Measurements from ENCODE around the gene DBP. TPM values are rescaled to one million over a fixed set of nuclear protein-coding genes. Genes with fewer than 3 reads are reported as not detected.

DBP gene
- total and polyA plus RNA-seq, 2 of the 13 experiments (the other 11 are each of a cell fraction or from before 2014, with no cell fraction given), result 1.7 to 5.8 TPM

DNA sequence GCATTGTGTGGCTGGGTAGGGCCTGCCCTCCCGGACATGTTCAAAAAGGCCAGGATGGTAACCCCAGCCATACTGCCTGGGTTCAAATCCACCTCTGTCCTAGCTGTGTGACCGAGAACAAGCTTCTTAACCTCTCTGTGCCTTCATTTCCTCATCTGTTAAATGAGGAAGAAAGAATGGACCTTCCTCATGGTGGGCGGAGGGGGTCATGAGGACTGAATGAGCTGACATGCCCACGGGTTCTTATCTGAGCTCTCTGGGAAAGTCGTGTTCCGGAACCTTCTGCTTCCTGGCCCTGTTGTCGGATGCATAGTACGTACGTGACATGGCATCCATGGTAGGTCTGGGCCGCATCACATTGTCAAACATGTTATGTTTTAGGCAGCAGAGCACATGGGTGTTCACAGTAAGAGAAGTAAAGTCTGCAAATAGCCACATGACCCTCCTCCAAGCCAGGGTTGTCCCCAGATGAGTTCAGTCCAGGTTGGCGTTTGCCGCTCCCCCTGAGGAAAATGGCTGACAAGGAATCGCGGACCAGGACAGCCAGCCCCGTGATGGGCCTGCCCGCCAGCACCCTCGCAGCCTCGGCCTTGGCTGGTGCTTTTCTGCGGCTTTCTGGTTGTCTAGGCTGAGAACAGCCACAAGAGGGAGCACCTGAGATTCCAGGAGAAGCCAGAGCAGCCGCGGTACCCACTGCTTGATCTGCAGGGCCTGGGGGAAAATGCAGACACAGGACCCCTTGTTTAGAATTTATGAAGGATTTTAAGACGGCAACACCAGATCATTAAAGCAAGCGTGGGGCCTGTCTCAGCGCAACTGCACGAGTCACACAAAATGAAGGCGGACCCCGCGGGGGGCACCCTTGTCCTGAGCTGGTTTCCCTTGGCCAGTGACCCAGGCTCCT lies 38.0 kb upstream of the DBP start (continued):
- TF ChIP-seq HOXA5 (CRISPR knock-in tag; IDR thresholded peaks at IDR 0.05), result 0 out of 2 replicates have a peak, but pooled peaks have one; percentile 32
- TF ChIP-seq NFIB (CRISPR knock-in tag; IDR thresholded peaks at IDR 0.05; ENCODE audit: borderline replicate concordance), result no peak
- 0 out of 2 replicates have a peak, but pooled peaks have one; percentile 39 for TF ChIP-seq ESRRA (CRISPR knock-in tag; IDR thresholded peaks at IDR 0.05; ENCODE audit: low read depth)
- no peak for TF ChIP-seq ZNF644 (CRISPR knock-in tag; IDR thresholded peaks at IDR 0.05; ENCODE audit: low read depth)
- 0 out of 2 replicates have a peak, but pooled peaks have one; percentile 36 for TF ChIP-seq ZNF776 (CRISPR knock-in tag; IDR thresholded peaks at IDR 0.05)
- TF ChIP-seq SAP130 (CRISPR knock-in tag; IDR thresholded peaks at IDR 0.05; ENCODE audit: low read depth), result peak; percentile 39; the same call in 1 of the 2 replicates
- no peak for TF ChIP-seq KMT2B (CRISPR knock-in tag; IDR thresholded peaks at IDR 0.05)
- TF ChIP-seq ZBTB20 (CRISPR knock-in tag; IDR thresholded peaks at IDR 0.05; ENCODE audit: borderline replicate concordance, low read depth), result no peak
- TF ChIP-seq THAP9 (CRISPR knock-in tag; IDR thresholded peaks at IDR 0.05; ENCODE audit: borderline replicate concordance), result peak; percentile 44; the same call in 1 of the 2 replicates
- peak; percentile 76 for TF ChIP-seq KDM5B (CRISPR knock-in tag; IDR thresholded peaks at IDR 0.05; ENCODE audit: borderline replicate concordance)
- peak; percentile 22; the same call in 1 of the 2 replicates for TF ChIP-seq CBX5 (CRISPR knock-in tag; IDR thresholded peaks at IDR 0.05; ENCODE audit: borderline replicate concordance)
- TF ChIP-seq ZNF205 (CRISPR knock-in tag; IDR thresholded peaks at IDR 0.05), result peak; percentile 23; the same call in 1 of the 2 replicates
- TF ChIP-seq STAG1 (CRISPR knock-in tag; IDR thresholded peaks at IDR 0.05), result peak; percentile 84
- TF ChIP-seq IKZF5 (CRISPR knock-in tag; IDR thresholded peaks at IDR 0.05), result peak; percentile 26; the same call in 1 of the 2 replicates
- 0 out of 2 replicates have a peak, but pooled peaks have one; percentile 11 for TF ChIP-seq RARA (CRISPR knock-in tag; IDR thresholded peaks at IDR 0.05)
- peak; percentile 40; the same call in 1 of the 2 replicates for TF ChIP-seq FOXC1 (CRISPR knock-in tag; IDR thresholded peaks at IDR 0.05; ENCODE audit: borderline replicate concordance)
- TF ChIP-seq, protein P1, sequence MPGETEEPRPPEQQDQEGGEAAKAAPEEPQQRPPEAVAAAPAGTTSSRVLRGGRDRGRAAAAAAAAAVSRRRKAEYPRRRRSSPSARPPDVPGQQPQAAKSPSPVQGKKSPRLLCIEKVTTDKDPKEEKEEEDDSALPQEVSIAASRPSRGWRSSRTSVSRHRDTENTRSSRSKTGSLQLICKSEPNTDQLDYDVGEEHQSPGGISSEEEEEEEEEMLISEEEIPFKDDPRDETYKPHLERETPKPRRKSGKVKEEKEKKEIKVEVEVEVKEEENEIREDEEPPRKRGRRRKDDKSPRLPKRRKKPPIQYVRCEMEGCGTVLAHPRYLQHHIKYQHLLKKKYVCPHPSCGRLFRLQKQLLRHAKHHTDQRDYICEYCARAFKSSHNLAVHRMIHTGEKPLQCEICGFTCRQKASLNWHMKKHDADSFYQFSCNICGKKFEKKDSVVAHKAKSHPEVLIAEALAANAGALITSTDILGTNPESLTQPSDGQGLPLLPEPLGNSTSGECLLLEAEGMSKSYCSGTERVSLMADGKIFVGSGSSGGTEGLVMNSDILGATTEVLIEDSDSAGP (CRISPR knock-in tag; IDR thresholded peaks at IDR 0.05; ENCODE audit: borderline replicate concordance), result peak; percentile 76; the same call in 1 of the 2 replicates
- TF ChIP-seq DR1 (CRISPR knock-in tag; IDR thresholded peaks at IDR 0.05), result 0 out of 2 replicates have a peak, but pooled peaks have one; percentile 44
- TF ChIP-seq REST (IDR thresholded peaks at IDR 0.05; ENCODE audit: borderline replicate concordance in 1 of 2, low read depth in 1 of 2, low read length in 2 of 2), result no peak

All from HepG2 (cell line).